ENCODE data around the gene USB1. TPM values are rescaled to one million over a fixed set of nuclear protein-coding genes. Genes with fewer than 3 reads are reported as not detected.
A peak's percentile ranks its signal among the peaks of the same experiment; 100 is the strongest.

USB1 gene
- total and polyA plus RNA-seq, 11 donors: 20.3 to 61.9 (median 34.4) TPM

DNA sequence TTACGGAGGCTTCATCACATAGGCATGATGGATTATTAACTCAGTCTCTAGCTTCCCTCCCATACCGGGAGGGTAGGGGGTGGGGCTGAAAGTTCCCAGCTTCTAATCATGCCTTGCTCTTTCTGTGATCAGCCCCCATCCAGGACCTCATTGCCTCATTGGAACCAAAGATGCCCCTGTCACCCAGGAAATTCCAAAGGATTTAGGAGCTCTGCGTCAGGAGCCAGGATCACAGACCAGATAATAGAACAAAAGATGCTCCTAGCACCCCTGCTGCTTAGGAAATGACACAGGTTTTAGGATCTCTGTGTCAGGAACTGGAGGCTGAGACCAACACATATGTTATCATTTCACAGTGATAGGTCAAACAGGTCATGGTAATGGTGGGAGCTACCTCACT lies 9.7 kb downstream of the USB1 start:
- 71 to 78% (median 76%) methylated on average over 3 of the region's 3 CpGs for WGBS, 4 donors
- Histone ChIP-seq H3K27me3 (no peaks in the 10 kb centered on the region), H3K9me3 (no peaks in the 10 kb centered on the region), H3K4me3 (no peak overlapping the region), H3K27ac (no peak overlapping the region), H3K36me3 (peaks cover 0 to 73% (median 28%) of the 10 kb centered on the region in 9 donors), H3K4me1 (peaks cover 0 to 7% (median 0%) of the 10 kb centered on the region in 12 donors)
- TF ChIP-seq CTCF (IDR thresholded peaks at IDR 0.05) (no peak), POLR2A (IDR thresholded peaks at IDR 0.05) (no peak)
- intact Hi-C loops (cut with DNase I): loop anchor here in 1 of 10 donors (10.0 kb wide), 1 partner anchor 304 kb away; no protein-coding TSS in a partner anchor
- ATAC-seq (no peak), DNase-seq (peak in 1 of 5 donors; percentile 2)

DNA sequence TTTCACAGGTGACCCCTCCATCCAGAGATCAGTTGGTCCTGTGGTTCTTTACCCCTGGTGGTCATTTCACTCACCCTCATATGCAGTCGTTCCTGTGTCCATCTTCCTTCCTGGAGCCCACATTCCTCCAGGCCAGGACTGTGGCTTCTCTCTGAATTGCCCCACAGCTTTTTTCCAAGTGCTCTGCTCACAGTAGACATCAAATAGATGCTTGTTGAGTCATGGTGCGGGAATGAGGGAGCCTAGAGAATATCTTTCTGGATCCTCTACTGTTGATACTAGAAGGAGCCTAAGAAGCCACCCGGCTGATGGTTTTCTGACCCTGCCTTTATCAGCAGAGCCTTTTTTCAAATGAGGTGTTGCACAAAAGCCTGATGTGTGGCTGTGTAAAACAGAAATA lies 10.4 kb downstream of the USB1 start:
- 78 to 86% (median 82%) methylated on average over 3 of the region's 3 CpGs for WGBS, 4 donors
- Histone ChIP-seq H3K4me1 (peaks cover 0 to 7% (median 0%) of the 10 kb centered on the region in 12 donors), H3K27me3 (no peaks in the 10 kb centered on the region), H3K9me3 (no peaks in the 10 kb centered on the region), H3K27ac (no peak overlapping the region), H3K36me3 (peaks cover 0 to 67% (median 25%) of the 10 kb centered on the region in 9 donors), H3K4me3 (no peak overlapping the region)
- TF ChIP-seq CTCF (IDR thresholded peaks at IDR 0.05) (no peak), POLR2A (IDR thresholded peaks at IDR 0.05) (no peak)
- ATAC-seq (no peak), DNase-seq (peak in 2 of 5 donors; percentile 0 to 1)
- intact Hi-C loops (cut with DNase I): loop anchor here in 1 of 10 donors (10.0 kb wide), 1 partner anchor 303 kb away; no protein-coding TSS in a partner anchor

DNA sequence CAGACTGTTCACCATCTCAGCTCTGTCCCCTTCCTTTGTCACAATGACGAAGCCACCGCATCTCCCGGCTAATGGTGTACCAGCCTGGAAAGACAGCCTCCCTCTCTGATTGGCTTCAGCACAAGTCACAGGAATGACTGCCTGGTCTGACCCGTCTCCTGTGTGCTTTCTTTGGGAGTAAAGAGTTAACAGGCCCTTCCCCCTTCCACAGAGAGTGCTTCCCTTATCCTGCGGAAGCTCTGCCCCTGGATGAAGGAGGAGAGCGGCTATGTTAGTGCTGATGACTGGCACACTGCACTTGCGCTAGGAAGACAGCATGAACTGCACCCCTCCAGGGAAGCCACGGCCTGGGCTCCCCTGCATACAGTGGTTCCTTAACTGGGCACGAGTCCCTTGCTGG lies 11.3 kb downstream of the USB1 start:
- no peak for ATAC-seq

More for the DNA sequence above, 11.3 kb downstream of the USB1 start:
- peaks cover 0 to 67% (median 29%) of the 10 kb centered on the region in 9 donors for H3K36me3 ChIP-seq
- H3K27ac ChIP-seq: no peak overlapping the region
- no peaks in the 10 kb centered on the region for H3K27me3 ChIP-seq
- WGBS, 4 donors: 65 to 76% (median 70%) methylated on average over 9 of the region's 9 CpGs
- no peak overlapping the region for H3K4me3 ChIP-seq
- no peaks in the 10 kb centered on the region for H3K9me3 ChIP-seq
- intact Hi-C loops (cut with DNase I): loop anchor here in 1 of 10 donors (10.0 kb wide), 1 partner anchor 302 kb away; no protein-coding TSS in a partner anchor
- peaks cover 0 to 14% (median 0%) of the 10 kb centered on the region in 12 donors for H3K4me1 ChIP-seq
- TF ChIP-seq POLR2A (IDR thresholded peaks at IDR 0.05): no peak
- no peak for TF ChIP-seq CTCF (IDR thresholded peaks at IDR 0.05)
- DNase-seq: peak in 3 of 5 donors; percentile 4 to 11 (median 11)

All from heart left ventricle (tissue), 16 donors.